K562 (cell line): ENCODE data around the gene TSC22D1.

Source experiments
- NR3C1 ChIP-seq: sonication (generic); formaldehyde crosslinking; IDR thresholded peaks from 2 replicates; pipeline ENCODE4 v1.8.1; 2022; ENCODE audit warnings: missing genetic modification reagents
- SRSF9 ChIP-seq: fragments of 200-400 bp; formaldehyde crosslinking; IDR thresholded peaks from 2 replicates; pipeline ENCODE4 v1.6.1; 2017; ENCODE audit warnings: low read depth, low read length, borderline replicate concordance
- ZC3H4 ChIP-seq: sonication (generic); formaldehyde crosslinking; IDR thresholded peaks from 2 replicates; pipeline ENCODE4 v1.9.0; 2021; ENCODE audit warnings: missing genetic modification reagents, borderline replicate concordance
- ZNF24 ChIP-seq: fragments of 450-650 bp; IDR thresholded peaks from 2 replicates; pipeline ENCODE4 v1.6.1; 2016
- ZNF263 ChIP-seq: sonication (generic); formaldehyde crosslinking; IDR thresholded peaks from 2 replicates; pipeline ENCODE4 v1.8.0; 2022; ENCODE audit warnings: mild to moderate bottlenecking, missing genetic modification reagents, borderline replicate concordance
- ZNF282 ChIP-seq: sonication (generic); formaldehyde crosslinking; IDR thresholded peaks from 2 replicates; pipeline ENCODE4 v1.8.1; 2023; ENCODE audit warnings: missing genetic modification reagents
- TF ChIP-seq, protein P1 (sequence below): fragments of 200-600 bp; sonication (generic); IDR thresholded peaks from one replicate; pipeline ENCODE4 v1.6.1; 2012; ENCODE audit warnings: mild to moderate bottlenecking, low read depth, low read length, inconsistent platforms
- TF ChIP-seq, protein P2 (sequence below), 3 experiments: IDR thresholded peaks in 2 of 3; conservative IDR thresholded peaks in 1 of 3; 2 replicates each; pipeline ENCODE4 v1.5.1; 2011 to 2012; ENCODE audit warnings: low read length in 3 of 3, mild to moderate bottlenecking in 3 of 3, control low read depth in 2 of 3, improper control_type of control experiment in 1 of 3, inconsistent platforms in 1 of 3, low read depth in 1 of 3, mixed read lengths in 1 of 3, moderate library complexity in 1 of 3; ENCODE audit not compliant: insufficient read depth in 2 of 3

DNA sequence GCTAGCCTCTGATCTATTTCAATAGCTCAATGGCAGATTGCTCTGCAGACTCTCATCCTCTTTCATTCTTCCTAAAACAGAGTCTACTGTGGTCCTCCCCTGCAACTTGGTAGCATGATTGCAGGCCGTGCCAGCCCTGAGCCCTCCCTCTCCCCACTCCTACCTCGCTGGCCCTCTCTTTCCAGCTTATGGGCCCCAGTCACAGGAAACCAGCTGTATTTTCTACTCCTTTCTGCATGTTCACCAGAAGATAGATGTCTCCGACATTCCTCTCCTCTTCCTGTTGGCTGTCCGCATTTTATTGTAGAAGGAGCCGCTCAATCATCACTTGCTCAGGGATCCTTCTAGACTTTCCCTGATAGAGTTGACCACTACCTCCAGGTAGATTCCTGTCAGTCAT is 152.3 kb downstream of the TSC22D1 start:
- TF ChIP-seq ZNF24 (no peak), ZNF282 (no peak), NR3C1 (CRISPR knock-in tag) (no peak), SRSF9 (no peak), ZNF263 (CRISPR knock-in tag) (no peak), ZC3H4 (CRISPR knock-in tag) (no peak)
- TF ChIP-seq, protein P1, sequence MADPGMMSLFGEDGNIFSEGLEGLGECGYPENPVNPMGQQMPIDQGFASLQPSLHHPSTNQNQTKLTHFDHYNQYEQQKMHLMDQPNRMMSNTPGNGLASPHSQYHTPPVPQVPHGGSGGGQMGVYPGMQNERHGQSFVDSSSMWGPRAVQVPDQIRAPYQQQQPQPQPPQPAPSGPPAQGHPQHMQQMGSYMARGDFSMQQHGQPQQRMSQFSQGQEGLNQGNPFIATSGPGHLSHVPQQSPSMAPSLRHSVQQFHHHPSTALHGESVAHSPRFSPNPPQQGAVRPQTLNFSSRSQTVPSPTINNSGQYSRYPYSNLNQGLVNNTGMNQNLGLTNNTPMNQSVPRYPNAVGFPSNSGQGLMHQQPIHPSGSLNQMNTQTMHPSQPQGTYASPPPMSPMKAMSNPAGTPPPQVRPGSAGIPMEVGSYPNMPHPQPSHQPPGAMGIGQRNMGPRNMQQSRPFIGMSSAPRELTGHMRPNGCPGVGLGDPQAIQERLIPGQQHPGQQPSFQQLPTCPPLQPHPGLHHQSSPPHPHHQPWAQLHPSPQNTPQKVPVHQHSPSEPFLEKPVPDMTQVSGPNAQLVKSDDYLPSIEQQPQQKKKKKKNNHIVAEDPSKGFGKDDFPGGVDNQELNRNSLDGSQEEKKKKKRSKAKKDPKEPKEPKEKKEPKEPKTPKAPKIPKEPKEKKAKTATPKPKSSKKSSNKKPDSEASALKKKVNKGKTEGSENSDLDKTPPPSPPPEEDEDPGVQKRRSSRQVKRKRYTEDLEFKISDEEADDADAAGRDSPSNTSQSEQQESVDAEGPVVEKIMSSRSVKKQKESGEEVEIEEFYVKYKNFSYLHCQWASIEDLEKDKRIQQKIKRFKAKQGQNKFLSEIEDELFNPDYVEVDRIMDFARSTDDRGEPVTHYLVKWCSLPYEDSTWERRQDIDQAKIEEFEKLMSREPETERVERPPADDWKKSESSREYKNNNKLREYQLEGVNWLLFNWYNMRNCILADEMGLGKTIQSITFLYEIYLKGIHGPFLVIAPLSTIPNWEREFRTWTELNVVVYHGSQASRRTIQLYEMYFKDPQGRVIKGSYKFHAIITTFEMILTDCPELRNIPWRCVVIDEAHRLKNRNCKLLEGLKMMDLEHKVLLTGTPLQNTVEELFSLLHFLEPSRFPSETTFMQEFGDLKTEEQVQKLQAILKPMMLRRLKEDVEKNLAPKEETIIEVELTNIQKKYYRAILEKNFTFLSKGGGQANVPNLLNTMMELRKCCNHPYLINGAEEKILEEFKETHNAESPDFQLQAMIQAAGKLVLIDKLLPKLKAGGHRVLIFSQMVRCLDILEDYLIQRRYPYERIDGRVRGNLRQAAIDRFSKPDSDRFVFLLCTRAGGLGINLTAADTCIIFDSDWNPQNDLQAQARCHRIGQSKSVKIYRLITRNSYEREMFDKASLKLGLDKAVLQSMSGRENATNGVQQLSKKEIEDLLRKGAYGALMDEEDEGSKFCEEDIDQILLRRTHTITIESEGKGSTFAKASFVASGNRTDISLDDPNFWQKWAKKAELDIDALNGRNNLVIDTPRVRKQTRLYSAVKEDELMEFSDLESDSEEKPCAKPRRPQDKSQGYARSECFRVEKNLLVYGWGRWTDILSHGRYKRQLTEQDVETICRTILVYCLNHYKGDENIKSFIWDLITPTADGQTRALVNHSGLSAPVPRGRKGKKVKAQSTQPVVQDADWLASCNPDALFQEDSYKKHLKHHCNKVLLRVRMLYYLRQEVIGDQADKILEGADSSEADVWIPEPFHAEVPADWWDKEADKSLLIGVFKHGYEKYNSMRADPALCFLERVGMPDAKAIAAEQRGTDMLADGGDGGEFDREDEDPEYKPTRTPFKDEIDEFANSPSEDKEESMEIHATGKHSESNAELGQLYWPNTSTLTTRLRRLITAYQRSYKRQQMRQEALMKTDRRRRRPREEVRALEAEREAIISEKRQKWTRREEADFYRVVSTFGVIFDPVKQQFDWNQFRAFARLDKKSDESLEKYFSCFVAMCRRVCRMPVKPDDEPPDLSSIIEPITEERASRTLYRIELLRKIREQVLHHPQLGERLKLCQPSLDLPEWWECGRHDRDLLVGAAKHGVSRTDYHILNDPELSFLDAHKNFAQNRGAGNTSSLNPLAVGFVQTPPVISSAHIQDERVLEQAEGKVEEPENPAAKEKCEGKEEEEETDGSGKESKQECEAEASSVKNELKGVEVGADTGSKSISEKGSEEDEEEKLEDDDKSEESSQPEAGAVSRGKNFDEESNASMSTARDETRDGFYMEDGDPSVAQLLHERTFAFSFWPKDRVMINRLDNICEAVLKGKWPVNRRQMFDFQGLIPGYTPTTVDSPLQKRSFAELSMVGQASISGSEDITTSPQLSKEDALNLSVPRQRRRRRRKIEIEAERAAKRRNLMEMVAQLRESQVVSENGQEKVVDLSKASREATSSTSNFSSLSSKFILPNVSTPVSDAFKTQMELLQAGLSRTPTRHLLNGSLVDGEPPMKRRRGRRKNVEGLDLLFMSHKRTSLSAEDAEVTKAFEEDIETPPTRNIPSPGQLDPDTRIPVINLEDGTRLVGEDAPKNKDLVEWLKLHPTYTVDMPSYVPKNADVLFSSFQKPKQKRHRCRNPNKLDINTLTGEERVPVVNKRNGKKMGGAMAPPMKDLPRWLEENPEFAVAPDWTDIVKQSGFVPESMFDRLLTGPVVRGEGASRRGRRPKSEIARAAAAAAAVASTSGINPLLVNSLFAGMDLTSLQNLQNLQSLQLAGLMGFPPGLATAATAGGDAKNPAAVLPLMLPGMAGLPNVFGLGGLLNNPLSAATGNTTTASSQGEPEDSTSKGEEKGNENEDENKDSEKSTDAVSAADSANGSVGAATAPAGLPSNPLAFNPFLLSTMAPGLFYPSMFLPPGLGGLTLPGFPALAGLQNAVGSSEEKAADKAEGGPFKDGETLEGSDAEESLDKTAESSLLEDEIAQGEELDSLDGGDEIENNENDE, result no peak
- TF ChIP-seq, protein P2, sequence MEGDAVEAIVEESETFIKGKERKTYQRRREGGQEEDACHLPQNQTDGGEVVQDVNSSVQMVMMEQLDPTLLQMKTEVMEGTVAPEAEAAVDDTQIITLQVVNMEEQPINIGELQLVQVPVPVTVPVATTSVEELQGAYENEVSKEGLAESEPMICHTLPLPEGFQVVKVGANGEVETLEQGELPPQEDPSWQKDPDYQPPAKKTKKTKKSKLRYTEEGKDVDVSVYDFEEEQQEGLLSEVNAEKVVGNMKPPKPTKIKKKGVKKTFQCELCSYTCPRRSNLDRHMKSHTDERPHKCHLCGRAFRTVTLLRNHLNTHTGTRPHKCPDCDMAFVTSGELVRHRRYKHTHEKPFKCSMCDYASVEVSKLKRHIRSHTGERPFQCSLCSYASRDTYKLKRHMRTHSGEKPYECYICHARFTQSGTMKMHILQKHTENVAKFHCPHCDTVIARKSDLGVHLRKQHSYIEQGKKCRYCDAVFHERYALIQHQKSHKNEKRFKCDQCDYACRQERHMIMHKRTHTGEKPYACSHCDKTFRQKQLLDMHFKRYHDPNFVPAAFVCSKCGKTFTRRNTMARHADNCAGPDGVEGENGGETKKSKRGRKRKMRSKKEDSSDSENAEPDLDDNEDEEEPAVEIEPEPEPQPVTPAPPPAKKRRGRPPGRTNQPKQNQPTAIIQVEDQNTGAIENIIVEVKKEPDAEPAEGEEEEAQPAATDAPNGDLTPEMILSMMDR (IDR thresholded peaks at IDR 0.05 in 2 of 3, conservative IDR thresholded peaks at IDR 0.05 in 1 of 3; ENCODE audit: insufficient read depth in 2 of 3, low read depth in 1 of 3, low read length in 3 of 3), result no peak
